Activated CD4-positive, CD25-positive, alpha-beta regulatory T cell treated with anti-CD3 and anti-CD28 coated beads, Interleukin-2, amount 50 U/mL, for 72 hours (primary cell): ENCODE data around the gene DRG2.

Experiments used
- DNase-seq: peaks from one replicate; pipeline ENCODE4 v3.0.0; 2021

Gene DRG2

DNA sequence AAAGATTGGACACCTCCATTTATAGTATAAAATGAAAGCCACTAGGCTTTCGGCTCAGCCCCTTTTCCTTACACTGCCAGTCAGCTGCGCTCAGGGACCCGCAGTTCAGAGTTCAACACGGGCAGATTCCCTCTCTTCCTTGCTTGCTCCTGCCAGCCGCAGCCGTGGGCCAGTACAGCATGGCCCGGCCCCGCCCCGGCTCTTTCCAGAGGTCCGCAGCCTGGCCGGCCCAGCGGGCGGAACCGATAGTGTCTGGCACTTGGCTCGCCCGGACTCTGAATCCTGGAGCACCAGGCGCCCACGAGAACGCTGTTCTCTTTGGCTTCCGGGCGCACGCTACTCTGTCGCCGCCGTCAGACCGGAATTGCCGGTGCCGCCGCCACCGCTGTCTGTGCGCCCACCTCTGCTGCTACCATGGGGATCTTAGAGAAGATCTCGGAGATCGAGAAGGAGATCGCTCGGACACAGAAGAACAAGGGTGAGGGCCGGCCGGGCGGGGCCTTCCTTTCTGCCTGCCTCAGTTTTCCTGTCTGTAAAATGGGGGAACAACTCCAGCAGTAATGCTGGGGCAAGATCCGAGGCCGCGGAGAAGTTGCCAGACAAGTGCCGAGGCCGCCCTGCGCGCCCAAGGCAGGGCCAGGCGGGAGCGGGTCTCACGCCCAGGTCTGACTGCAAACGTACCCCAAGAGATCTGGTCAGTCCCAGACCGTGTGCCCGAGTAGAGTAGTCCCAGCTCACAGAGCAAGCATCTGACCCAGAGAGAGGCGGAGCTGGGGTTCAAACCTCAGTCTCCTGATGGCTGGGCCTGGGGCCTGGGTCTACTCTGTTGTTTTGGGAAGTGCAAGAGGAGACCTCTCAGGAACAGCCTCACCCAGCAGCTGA, at the start of gene DRG2:
DRG2 (plus strand) TSS at position 339 of the 882 bp plus-strand sequence; CDS start at position 415, 76 bp downstream.
- peak; percentile 96 for DNase-seq

- no peak for DNase-seq
Measured at GRCh38 chr17:18038149-18038850, 49.4 kb upstream of the DRG2 start.

GRCh38 chr17:18038861-18039534, 48.8 kb upstream of the DRG2 start, which contains the start of the genes ATPAF2 and GID4:
TSS of gene ATPAF2 (minus strand) at chr17:18039168. CDS start at chr17:18039013, 155 bp downstream.
TSS of gene GID4 (plus strand) at chr17:18039408. CDS start at chr17:18039465, 57 bp downstream.
- peak; percentile 99 for DNase-seq

DNA sequence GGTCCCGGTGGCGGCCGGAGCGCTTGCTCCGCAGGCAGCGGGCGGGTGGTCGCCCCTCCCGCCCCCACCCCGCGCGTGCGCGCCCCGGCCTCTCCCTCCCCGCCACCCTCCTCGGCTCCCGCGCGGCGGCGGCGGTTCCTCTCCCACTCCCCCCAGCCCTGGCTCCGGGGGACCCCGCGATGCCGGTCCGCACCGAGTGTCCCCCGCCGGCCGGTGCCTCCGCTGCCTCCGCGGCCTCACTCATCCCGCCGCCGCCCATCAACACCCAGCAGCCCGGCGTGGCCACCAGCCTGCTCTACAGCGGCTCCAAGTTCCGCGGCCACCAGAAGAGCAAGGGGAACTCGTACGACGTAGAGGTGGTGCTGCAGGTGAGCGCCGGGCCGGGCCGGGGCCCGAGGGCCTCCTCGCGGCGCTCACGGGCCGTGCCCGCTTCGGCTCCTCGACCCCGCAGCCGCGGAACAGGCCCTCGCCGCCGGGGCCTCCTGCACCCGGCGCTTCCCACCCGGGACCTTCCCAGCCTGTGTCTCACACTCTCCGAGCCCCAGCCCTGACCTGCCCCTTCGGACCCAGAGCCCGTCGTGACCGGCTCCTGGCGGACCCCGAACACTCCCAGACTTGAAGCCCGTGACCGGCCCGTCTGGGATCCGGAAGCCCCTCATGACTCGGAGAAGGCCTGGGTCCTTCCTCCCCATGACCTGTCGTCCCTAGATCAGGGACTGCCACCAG, 48.0 kb upstream of the DRG2 start:
- DNase-seq = peak; percentile 40

GRCh38 chr17:18040261-18040858, 47.4 kb upstream of the DRG2 start:
- no peak for DNase-seq

GRCh38 chr17:18041776-18042175, 46.0 kb upstream of the DRG2 start:
- no peak for DNase-seq

- no peak for DNase-seq
Measured at GRCh38 chr17:18042983-18043382, 44.8 kb upstream of the DRG2 start.

- no peak for DNase-seq
Measured at GRCh38 chr17:18043491-18043890, 44.3 kb upstream of the DRG2 start.

GRCh38 chr17:18044609-18045008, 43.1 kb upstream of the DRG2 start:
- DNase-seq = no peak

- DNase-seq = no peak
Measured at GRCh38 chr17:18045691-18046350, 41.9 kb upstream of the DRG2 start.

GRCh38 chr17:18055597-18055996, 32.2 kb upstream of the DRG2 start:
- DNase-seq = no peak

- DNase-seq = no peak
Measured at GRCh38 chr17:18056214-18056613, 31.5 kb upstream of the DRG2 start.

- DNase-seq = no peak
Measured at GRCh38 chr17:18059283-18059682, 28.5 kb upstream of the DRG2 start.

GRCh38 chr17:18064053-18064452, 23.7 kb upstream of the DRG2 start:
- DNase-seq = no peak

DNA sequence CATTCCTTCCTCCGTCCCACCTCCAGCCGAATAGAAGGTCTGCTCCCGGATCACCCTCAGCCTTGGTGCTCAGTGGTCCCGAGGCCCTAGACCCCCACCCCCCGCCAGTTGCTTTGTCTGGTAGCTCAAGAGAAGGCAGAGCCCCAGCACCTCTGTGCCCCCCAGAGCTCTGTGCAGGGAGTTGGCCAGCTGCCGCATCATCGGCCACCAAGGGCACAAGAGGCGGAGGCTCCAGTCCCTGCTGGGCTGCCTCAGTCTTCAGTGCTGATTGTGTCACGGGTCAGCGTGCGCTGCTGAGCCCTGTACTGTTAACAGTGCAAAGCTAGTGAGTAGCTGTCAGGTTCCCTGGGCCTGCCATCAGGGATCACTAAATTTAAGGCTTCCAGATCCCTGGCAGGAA, 22.2 kb upstream of the DRG2 start:
- no peak for DNase-seq

DNA sequence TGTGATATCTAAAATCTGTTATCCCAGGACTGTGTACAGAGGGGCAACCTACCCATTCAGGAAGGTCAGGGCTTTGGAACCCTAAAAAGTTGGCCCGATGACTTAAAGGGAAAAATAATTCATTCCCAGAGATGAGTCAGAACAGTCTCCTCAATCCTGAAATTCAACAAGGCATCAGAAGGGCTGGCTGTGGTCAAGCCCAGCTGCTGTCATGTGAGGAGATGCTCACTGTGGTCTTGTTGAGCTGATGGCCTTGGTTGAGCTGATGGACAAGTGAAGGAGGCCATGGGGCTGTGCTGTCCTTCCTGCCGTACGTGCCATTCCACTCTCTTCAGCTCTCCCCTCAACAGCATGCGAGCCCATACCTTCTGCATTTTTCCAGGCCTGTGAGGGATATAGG, 20.9 kb upstream of the DRG2 start:
- DNase-seq = no peak

DNA sequence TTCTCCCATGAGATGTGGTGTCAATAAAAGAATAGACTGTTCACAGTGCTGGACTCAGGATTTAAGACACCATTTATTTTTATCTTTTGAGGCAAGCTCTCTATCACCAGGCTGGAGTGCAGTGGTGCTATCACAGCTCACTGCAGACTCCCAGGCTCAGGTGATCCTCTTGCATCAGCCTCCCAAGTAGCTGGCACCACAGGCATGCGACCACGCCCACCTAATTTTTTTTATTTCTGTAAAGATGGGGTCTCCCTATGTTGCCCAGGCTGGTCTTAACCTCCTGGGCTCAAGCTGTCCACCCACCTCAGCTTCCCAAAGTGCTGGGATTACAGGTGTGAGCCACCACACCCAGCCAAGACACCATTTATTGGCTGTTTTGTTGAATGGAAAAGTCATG, 18.6 kb upstream of the DRG2 start:
- no peak for DNase-seq

DNA sequence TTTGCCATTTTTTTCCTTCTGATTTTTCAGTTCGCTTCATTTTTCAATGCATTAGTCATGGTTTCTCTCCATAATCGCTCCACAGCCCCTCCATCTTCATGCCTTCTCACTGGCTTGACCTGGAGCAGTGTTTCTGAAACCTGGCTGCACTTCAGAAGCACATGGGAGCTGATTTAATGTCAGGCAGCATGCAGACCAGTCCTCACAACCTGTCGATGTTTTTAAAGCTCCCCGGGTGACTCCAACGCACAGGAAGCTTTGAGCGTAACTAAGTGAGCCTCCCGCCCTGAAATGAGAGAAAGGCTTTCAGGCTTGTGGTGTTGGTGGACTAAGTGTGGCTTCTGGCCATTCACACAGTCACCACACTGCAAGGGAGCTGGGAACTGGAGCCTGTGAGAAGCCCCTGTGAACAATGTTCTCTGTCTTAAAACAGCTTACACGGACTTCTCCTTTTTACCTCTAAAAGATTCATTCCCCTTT, 16.8 kb upstream of the DRG2 start:
- DNase-seq = no peak

- no peak for DNase-seq
Measured at GRCh38 chr17:18071751-18072150, 16.0 kb upstream of the DRG2 start.

DNA sequence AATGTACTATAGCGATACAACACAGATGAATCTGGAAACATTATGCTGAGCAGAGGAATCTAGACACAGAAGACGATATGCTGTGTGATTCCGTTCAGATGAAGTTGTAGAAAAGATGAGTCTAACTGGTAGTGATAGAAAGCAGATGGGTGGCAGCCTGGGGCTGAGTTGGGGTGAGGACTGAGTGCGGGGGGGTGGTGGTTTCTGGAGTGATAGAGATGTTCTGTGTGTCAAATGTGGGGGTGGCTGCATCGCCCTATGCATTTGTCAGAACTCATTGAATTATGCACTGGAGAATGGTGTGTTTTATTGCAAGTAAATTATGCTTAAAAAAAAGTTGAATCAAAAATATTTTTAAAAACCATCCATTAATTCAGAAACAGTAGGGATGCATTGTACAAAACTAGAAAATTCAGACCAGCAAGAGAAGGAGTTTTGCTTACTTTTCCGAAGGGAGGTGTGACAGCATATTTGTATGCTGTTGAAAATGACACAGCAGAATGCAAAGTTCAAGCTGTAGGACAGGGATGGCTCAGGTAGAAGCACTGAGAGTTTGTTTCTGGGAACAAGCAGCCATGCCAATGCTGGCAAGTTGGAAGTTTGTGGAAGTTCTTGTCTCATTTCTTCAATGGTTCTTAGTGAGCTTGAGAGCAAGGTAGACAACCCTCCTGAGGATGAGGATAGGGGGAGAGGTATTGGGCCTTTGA, 13.0 kb upstream of the DRG2 start:
- DNase-seq = no peak

DNA sequence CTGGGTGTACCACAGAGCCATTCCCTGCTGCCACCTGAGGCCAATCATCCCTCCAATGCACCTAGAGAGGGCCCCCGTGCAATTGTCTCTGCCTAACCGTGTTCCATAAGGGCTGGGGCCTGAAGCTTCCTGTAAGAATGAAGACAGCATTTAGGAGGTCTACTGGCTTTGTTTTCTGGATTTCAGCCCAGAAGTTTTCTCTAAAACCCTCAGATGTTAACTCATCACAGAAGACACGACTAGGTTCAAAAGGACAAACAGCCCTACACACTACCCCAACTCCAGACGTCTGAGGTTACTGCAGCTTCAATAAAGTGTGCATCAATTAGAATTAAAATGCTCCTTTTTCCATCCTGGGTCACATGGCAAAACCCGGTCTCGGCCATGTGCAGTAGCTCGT, 10.8 kb upstream of the DRG2 start:
- no peak for DNase-seq
